Aorta (tissue), 5 donors: ENCODE results near the gene KIAA1671. TPM values are rescaled to one million over a fixed set of nuclear protein-coding genes. Genes with fewer than 3 reads are reported as not detected.

Source experiments
- ATAC-seq: fragments of 200-7000 bp; cut with Tn5 transposase; one replicate; pipeline ENCODE4 v1.9.1; 2022; ENCODE audit warnings: moderate library complexity; ENCODE audit not compliant: low FRiP score
- DNase-seq, 2 donors: peaks; one replicate each; pipeline ENCODE4 v3.0.0-alpha.2; 2020
- H3K27ac ChIP-seq, 2 donors: one replicate each; pipeline ENCODE4 v1.5.1; 2013; ENCODE audit warnings: low read length in 2 of 2, mild to moderate bottlenecking in 2 of 2, moderate library complexity in 2 of 2, control low read depth in 1 of 2, inconsistent platforms in 1 of 2, low read depth in 1 of 2
- H3K27me3 ChIP-seq, 2 donors: one replicate each; pipeline ENCODE4 v1.6.1; 2013; ENCODE audit warnings: control low read depth in 1 of 2, low read length in 1 of 2, mild to moderate bottlenecking in 1 of 2, moderate library complexity in 1 of 2; ENCODE audit not compliant: insufficient read depth in 2 of 2, control insufficient read depth in 1 of 2
- H3K36me3 ChIP-seq, 2 donors: one replicate each; pipeline ENCODE4 v1.6.1; 2013; ENCODE audit warnings: control low read depth in 1 of 2, low read length in 1 of 2, mild to moderate bottlenecking in 1 of 2; ENCODE audit not compliant: insufficient read depth in 2 of 2, control insufficient read depth in 1 of 2
- H3K4me1 ChIP-seq, 2 donors: one replicate each; pipeline ENCODE4 v1.6.1; 2013; ENCODE audit warnings: low read length in 2 of 2, control low read depth in 1 of 2, mild to moderate bottlenecking in 1 of 2, moderate library complexity in 1 of 2; ENCODE audit not compliant: insufficient read depth in 2 of 2, control insufficient read depth in 1 of 2
- H3K4me3 ChIP-seq, 2 donors: one replicate each; pipeline ENCODE4 v1.5.1; 2013; ENCODE audit warnings: low read length in 2 of 2, control low read depth in 1 of 2, mild to moderate bottlenecking in 1 of 2
- H3K9me3 ChIP-seq: one replicate; pipeline ENCODE4 v1.6.1; 2013; ENCODE audit warnings: mild to moderate bottlenecking, low read length; ENCODE audit not compliant: control insufficient read depth
- WGBS, 2 donors: extraction: QIAGEN DNeasy Blood & Tissue Kit; methylation state at CpG; one replicate each; pipeline ENCODE4 v1.1.7; 2013; 5-methylcytosine and 5-hydroxymethylcytosine counted together
- intact Hi-C, 2 donors: fragments of 100-400 bp; cut with DNase I; formaldehyde crosslinking; loops; one replicate each; pipeline versions ENCODE4 v1.14.2 to v1.15.0; 2022
- polyA plus RNA-seq, 2 donors: library from polyadenylated mRNA; stranded (reverse); fragments of 200-250 nt; gene quantifications; one replicate each; pipeline ENCODE4 v1.2.3, GENCODE V29; 2013
- total RNA-seq, 2 donors: library from RNA; stranded (reverse); fragmentation: NEBNext Ultra II Directional; extraction: Animal tissue kit (Norgen Biotek cat#: 25700); gene quantifications; one replicate each; pipeline ENCODE4 v1.2.1, GENCODE V29; 2021
- donor health status: healthy with polysubstance abuse.
- donor health status: Bipolar disorder and iron deficiency.
- donor health status: DM: no; HTN: no; CAD: no.
- donor health status: DM: no; HTN: no; CAD: no.
- donor health status: DM: yes; HTN: yes; CAD: no.

The KIAA1671 gene
- total and polyA plus RNA-seq, 4 donors = 11.5 to 93.3 (median 36.2) TPM

GRCh38 chr22:25008666-25009065 lies 56.1 kb downstream of the KIAA1671 start:
- H3K4me3 ChIP-seq = no peak overlapping the region
- ATAC-seq (no peak), DNase-seq (peak in 1 of 2 donors; percentile 35)
- no peaks in the 10 kb centered on the region for H3K4me1 ChIP-seq
- no peaks in the 10 kb centered on the region for H3K9me3 ChIP-seq
- no peaks in the 10 kb centered on the region for H3K27me3 ChIP-seq
- WGBS, 2 donors = 44 to 75% methylated on average over 2 of the region's 2 CpGs
- H3K27ac ChIP-seq = no peak overlapping the region
- intact Hi-C loops = no loop called here
- no peaks in the 10 kb centered on the region for H3K36me3 ChIP-seq

- 64 to 65% methylated on average over 2 of the region's 2 CpGs for WGBS, 2 donors
- no peaks in the 10 kb centered on the region for H3K4me1 ChIP-seq
- no peak overlapping the region for H3K27ac ChIP-seq
- H3K36me3 ChIP-seq = no peaks in the 10 kb centered on the region
- ATAC-seq (peak; percentile 30), DNase-seq (no peak)
- intact Hi-C loops = no loop called here
- H3K9me3 ChIP-seq = no peaks in the 10 kb centered on the region
- H3K4me3 ChIP-seq = no peak overlapping the region
- H3K27me3 ChIP-seq = no peaks in the 10 kb centered on the region
Observed at GRCh38 chr22:25012741-25013143, 60.2 kb downstream of the KIAA1671 start.

- no peak overlapping the region for H3K27ac ChIP-seq
- intact Hi-C loops = no loop called here
Observed at GRCh38 chr22:25013607-25014006, 61.1 kb downstream of the KIAA1671 start.

GRCh38 chr22:25014896-25015755 lies 62.6 kb downstream of the KIAA1671 start:
- DNase-seq (no peak), ATAC-seq (no peak)
- Histone ChIP-seq H3K36me3 (no peaks in the 10 kb centered on the region), H3K4me3 (no peak overlapping the region), H3K27me3 (no peaks in the 10 kb centered on the region), H3K4me1 (no peaks in the 10 kb centered on the region), H3K9me3 (no peaks in the 10 kb centered on the region), H3K27ac (no peak overlapping the region)
- intact Hi-C loops = no loop called here
- WGBS, 2 donors = 69 to 85% methylated on average over 5 of the region's 5 CpGs

More at GRCh38 chr22:25013607-25014006, 61.1 kb downstream of the KIAA1671 start:
- Histone ChIP-seq H3K9me3 (no peaks in the 10 kb centered on the region), H3K27me3 (no peaks in the 10 kb centered on the region), H3K36me3 (no peaks in the 10 kb centered on the region), H3K4me1 (no peaks in the 10 kb centered on the region), H3K4me3 (no peak overlapping the region)
- ATAC-seq (no peak), DNase-seq (no peak)
- 65 to 80% methylated on average over 1 of the region's 1 CpG for WGBS, 2 donors

- no peak for DNase-seq
- Histone ChIP-seq H3K4me1 (no peaks in the 10 kb centered on the region), H3K27ac (no peak overlapping the region), H3K9me3 (no peaks in the 10 kb centered on the region), H3K36me3 (no peaks in the 10 kb centered on the region), H3K27me3 (no peaks in the 10 kb centered on the region), H3K4me3 (no peak overlapping the region)
- intact Hi-C loops = no loop called here
- ATAC-seq = no peak
- WGBS, 2 donors = 94 to 97% methylated on average over 7 of the region's 7 CpGs
Observed at GRCh38 chr22:25016311-25016710, 63.8 kb downstream of the KIAA1671 start.

- Histone ChIP-seq H3K36me3 (no peaks in the 10 kb centered on the region), H3K27ac (no peak overlapping the region), H3K9me3 (no peaks in the 10 kb centered on the region), H3K4me1 (no peaks in the 10 kb centered on the region), H3K27me3 (no peaks in the 10 kb centered on the region), H3K4me3 (no peak overlapping the region)
- ATAC-seq = no peak
- WGBS, 2 donors = 75 to 77% methylated on average over 8 of the region's 8 CpGs
- DNase-seq = no peak
- intact Hi-C loops = no loop called here
Observed at GRCh38 chr22:25018009-25018408, 65.5 kb downstream of the KIAA1671 start.

- Histone ChIP-seq H3K36me3 (no peaks in the 10 kb centered on the region), H3K27me3 (no peaks in the 10 kb centered on the region), H3K4me3 (no peak overlapping the region), H3K9me3 (no peaks in the 10 kb centered on the region), H3K4me1 (no peaks in the 10 kb centered on the region), H3K27ac (no peak overlapping the region)
- no peak for DNase-seq
- 40 to 56% methylated on average over 1 of the region's 1 CpG for WGBS, 2 donors
- intact Hi-C loops = no loop called here
- ATAC-seq = no peak
Observed at GRCh38 chr22:25019427-25020184, 67.1 kb downstream of the KIAA1671 start.

GRCh38 chr22:25021409-25021808 lies 68.9 kb downstream of the KIAA1671 start:
- H3K36me3 ChIP-seq = no peaks in the 10 kb centered on the region
- intact Hi-C loops = no loop called here
- WGBS, 2 donors = 89 to 96% methylated on average over 3 of the region's 3 CpGs
- no peaks in the 10 kb centered on the region for H3K27me3 ChIP-seq
- H3K9me3 ChIP-seq = no peaks in the 10 kb centered on the region
- no peaks in the 10 kb centered on the region for H3K4me1 ChIP-seq
- no peak for ATAC-seq
- no peak for DNase-seq
- H3K27ac ChIP-seq = no peak overlapping the region
- H3K4me3 ChIP-seq = no peak overlapping the region
